PC-9 (cell line): ENCODE data around the gene ELOVL7. TPM values are rescaled to one million over a fixed set of nuclear protein-coding genes. Genes with fewer than 3 reads are reported as not detected.

Experiments
- BruUV-seq: library from RNA; stranded (reverse); fragments of 400-500 nt; replicated peaks from 2 replicates; lab custom pipeline; 2021; lab: Mats Ljungman, UMichigan
- CTCF ChIA-PET: fragments of 300-600 bp; sonication (Branson Sonifier 250); formaldehyde crosslinking; loops from one replicate; lab custom pipeline; 2022; ENCODE audit warnings: antibody characterized with exemption; lab: Charles Lee
- POLR2A ChIA-PET: fragments of 300-600 bp; sonication (Branson Sonifier 250); formaldehyde crosslinking; loops from one replicate; lab custom pipeline; 2022; ENCODE audit warnings: antibody characterized with exemption; ENCODE audit not compliant: unreplicated experiment; lab: Charles Lee
- DNase-seq, 2 experiments: peaks; one replicate each; pipeline versions ENCODE4 v3.0.0 to v3.0.0-alpha.2; 2015 to 2022; ENCODE audit warnings: mixed read lengths in 1 of 2
- H2AFZ ChIP-seq: fragments of 200-600 bp; sonication (generic); 2 replicates; pipeline ENCODE4 v1.8.1; 2017; ENCODE audit warnings: antibody characterized with exemption
- H3F3A ChIP-seq: fragments of 200-600 bp; sonication (generic); 2 replicates; pipeline ENCODE4 v1.8.1; 2017; ENCODE audit warnings: antibody characterized with exemption, mild to moderate bottlenecking, low read depth; ENCODE audit not compliant: insufficient read depth
- H3K27ac ChIP-seq: fragments of 200-600 bp; sonication (generic); 2 replicates; pipeline ENCODE4 v1.6.1; 2016; ENCODE audit warnings: mixed run types
- H3K27me3 ChIP-seq: fragments of 200-600 bp; sonication (generic); 2 replicates; pipeline ENCODE4 v1.6.1; 2016; ENCODE audit warnings: low read depth, mixed run types; ENCODE audit not compliant: insufficient read depth
- H3K36me3 ChIP-seq: fragments of 200-600 bp; sonication (generic); 2 replicates; pipeline ENCODE4 v1.6.1; 2016; ENCODE audit warnings: low read depth, mixed run types
- H3K4me1 ChIP-seq: fragments of 200-600 bp; sonication (generic); replicated peaks from 2 replicates; pipeline ENCODE4 v1.6.1; 2016; ENCODE audit warnings: mixed run types; ENCODE audit not compliant: insufficient read depth
- H3K4me2 ChIP-seq: fragments of 200-600 bp; sonication (generic); 2 replicates; pipeline ENCODE4 v1.6.1; 2017; ENCODE audit warnings: mixed run types
- H3K4me3 ChIP-seq: fragments of 200-600 bp; sonication (generic); 2 replicates; pipeline ENCODE4 v1.6.1; 2016; ENCODE audit warnings: mixed run types
- H3K79me2 ChIP-seq: fragments of 200-600 bp; sonication (generic); 2 replicates; pipeline ENCODE4 v1.6.1; 2017; ENCODE audit warnings: low read depth, mixed run types
- H3K9me2 ChIP-seq: fragments of 200-600 bp; sonication (generic); 2 replicates; pipeline ENCODE4 v1.8.1; 2017; ENCODE audit warnings: mild to moderate bottlenecking; ENCODE audit not compliant: insufficient read depth
- H3K9me3 ChIP-seq: fragments of 200-600 bp; sonication (generic); 2 replicates; pipeline ENCODE4 v1.8.1; 2016; ENCODE audit warnings: low read depth; ENCODE audit not compliant: insufficient read depth
- H4K20me1 ChIP-seq: fragments of 200-600 bp; sonication (generic); 2 replicates; pipeline ENCODE4 v1.8.1; 2017; ENCODE audit not compliant: insufficient read depth
- CTCF ChIP-seq: fragments of 200-600 bp; sonication (generic); conservative IDR thresholded peaks from 2 replicates; pipeline ENCODE4 v1.6.1; 2017; ENCODE audit warnings: mixed run types, antibody characterized with exemption, mild to moderate bottlenecking, moderate library complexity
- EZH2 ChIP-seq: fragments of 200-600 bp; sonication (generic); IDR thresholded peaks from 2 replicates; pipeline ENCODE4 v1.8.0; 2017; ENCODE audit warnings: antibody characterized with exemption, low read depth
- intact Hi-C: fragments of 100-400 bp; cut with micrococcal nuclease; formaldehyde crosslinking; loops from one replicate; pipeline ENCODE4 v1.10.0; 2022; ENCODE audit not compliant: unreplicated experiment
- total RNA-seq: library from RNA; stranded (reverse); gene quantifications from 2 replicates; pipeline ENCODE4 v1.2.3, GENCODE V29; 2021

ELOVL7 gene
- total RNA-seq, 1 experiment from 2014 or later = 24.3 TPM

- Histone ChIP-seq H3K36me3 (no peaks in the 10 kb centered on the region), H3F3A (no peaks in the 10 kb centered on the region), H3K27me3 (no peaks in the 10 kb centered on the region), H3K79me2 (no peaks in the 10 kb centered on the region), H3K9me2 (no peaks in the 10 kb centered on the region), H3K4me1 (no peaks in the 10 kb centered on the region), H3K9me3 (no peaks in the 10 kb centered on the region), H2AFZ (no peak overlapping the region), H4K20me1 (no peaks in the 10 kb centered on the region), H3K27ac (no peak overlapping the region), H3K4me2 (no peak overlapping the region), H3K4me3 (no peak overlapping the region)
- no peak for DNase-seq
- intact Hi-C loops = no loop called here
- BruUV-seq = no TSS peak
- TF ChIP-seq EZH2 (no peak), CTCF (no peak)
- CTCF ChIA-PET = no interaction called here
- POLR2A ChIA-PET = no interaction called here
Measured at GRCh38 chr5:60765019-60765709, 78.9 kb downstream of the ELOVL7 start.

GRCh38 chr5:60763061-60763460, 81.0 kb downstream of the ELOVL7 start:
- intact Hi-C loops = no loop called here
- no peaks in the 10 kb centered on the region for H3K9me2 ChIP-seq
- H3K9me3 ChIP-seq = no peaks in the 10 kb centered on the region
- no TSS peak for BruUV-seq
- TF ChIP-seq EZH2 (no peak), CTCF (no peak)
- no peak overlapping the region for H3K27ac ChIP-seq
- no peaks in the 10 kb centered on the region for H3K27me3 ChIP-seq
- no peaks in the 10 kb centered on the region for H3F3A ChIP-seq
- H2AFZ ChIP-seq = no peak overlapping the region
- H4K20me1 ChIP-seq = no peaks in the 10 kb centered on the region
- H3K36me3 ChIP-seq = no peaks in the 10 kb centered on the region
- no peak overlapping the region for H3K4me3 ChIP-seq
- H3K4me2 ChIP-seq = no peak overlapping the region
- no peak for DNase-seq
- CTCF ChIA-PET = no interaction called here
- POLR2A ChIA-PET = no interaction called here
- no peaks in the 10 kb centered on the region for H3K4me1 ChIP-seq
- H3K79me2 ChIP-seq = no peaks in the 10 kb centered on the region

DNA sequence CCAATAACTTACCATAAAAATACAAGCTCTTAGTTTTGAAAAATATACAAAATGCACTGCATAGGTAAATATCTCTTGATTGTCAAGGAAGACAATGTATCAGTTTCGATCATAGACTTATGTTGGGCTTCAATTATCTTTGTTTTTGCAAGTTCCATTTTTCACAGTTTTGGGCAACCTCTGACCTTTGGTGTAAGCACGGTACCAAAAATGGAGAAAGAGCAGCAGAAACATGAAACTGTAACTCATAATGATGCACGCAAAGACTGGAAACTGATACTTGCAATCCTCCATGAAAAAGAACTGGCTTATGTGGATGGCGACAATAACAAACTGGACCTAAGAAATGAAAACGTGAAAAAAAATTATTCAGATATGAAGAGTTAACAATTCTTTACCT, 89.6 kb downstream of the ELOVL7 start:
- H3F3A ChIP-seq = no peaks in the 10 kb centered on the region
- ChIA-PET POLR2A (no interaction called here), CTCF (no interaction called here)

More for the DNA sequence above, 89.6 kb downstream of the ELOVL7 start:
- no peaks in the 10 kb centered on the region for H3K9me2 ChIP-seq
- no peaks in the 10 kb centered on the region for H3K36me3 ChIP-seq
- no peak overlapping the region for H3K27ac ChIP-seq
- DNase-seq = no peak
- no peaks in the 10 kb centered on the region for H3K27me3 ChIP-seq
- no peak overlapping the region for H3K4me2 ChIP-seq
- H3K79me2 ChIP-seq = no peaks in the 10 kb centered on the region
- no TSS peak for BruUV-seq
- H4K20me1 ChIP-seq = no peaks in the 10 kb centered on the region
- intact Hi-C loops = no loop called here
- no peaks in the 10 kb centered on the region for H3K4me1 ChIP-seq
- H2AFZ ChIP-seq = no peak overlapping the region
- H3K4me3 ChIP-seq = no peak overlapping the region
- H3K9me3 ChIP-seq = no peaks in the 10 kb centered on the region
- TF ChIP-seq CTCF = no peak
- no peak for TF ChIP-seq EZH2
